Measurements from ENCODE around the gene CDC14C. TPM values are rescaled to one million over a fixed set of nuclear protein-coding genes. Genes with fewer than 3 reads are reported as not detected.
"Not testable (repeated sequence)": the region's sequence is repeated elsewhere in the genome, so short reads cannot be mapped to it uniquely, and the experiment has no call there.

CDC14C gene
- total RNA-seq = not detected
- long read RNA-seq = 0 reads

- intact Hi-C loops (cut with DNase I) = no loop called here
- no peak for DNase-seq (ENCODE audit: low spot score)
Measured at GRCh38 chr7:48924433-48924832, at the start of gene CDC14C. TSS of gene CDC14C (plus strand) at chr7:48924547. CDS start at chr7:48924673, 126 bp downstream.

GRCh38 chr7:48875045-48875916 is 49.1 kb upstream of the CDC14C start:
- no peak for DNase-seq (ENCODE audit: low spot score)
- intact Hi-C loops (cut with DNase I) = loop anchor here (5.0 kb wide), 1 partner anchor 448 kb away; no protein-coding TSS in a partner anchor

GRCh38 chr7:48876087-48876486 is 48.3 kb upstream of the CDC14C start:
- DNase-seq (ENCODE audit: low spot score) = no peak
- intact Hi-C loops (cut with DNase I) = loop anchor here (5.0 kb wide), 1 partner anchor 449 kb away; no protein-coding TSS in a partner anchor

GRCh38 chr7:48880851-48881250 is 43.5 kb upstream of the CDC14C start:
- intact Hi-C loops (cut with DNase I) = no loop called here
- DNase-seq (ENCODE audit: low spot score) = no peak

- DNase-seq (ENCODE audit: low spot score) = no peak
- intact Hi-C loops (cut with DNase I) = no loop called here
Measured at GRCh38 chr7:48887500-48887899, 36.8 kb upstream of the CDC14C start.

- intact Hi-C loops (cut with DNase I) = no loop called here
- DNase-seq (ENCODE audit: low spot score) = no peak
Measured at GRCh38 chr7:48894574-48894973, 29.8 kb upstream of the CDC14C start.

GRCh38 chr7:48899932-48900331 is 24.4 kb upstream of the CDC14C start:
- DNase-seq (ENCODE audit: low spot score) = no peak

GRCh38 chr7:48901966-48902365 is 22.4 kb upstream of the CDC14C start:
- no peak for DNase-seq (ENCODE audit: low spot score)
- intact Hi-C loops (cut with DNase I) = no loop called here

More at GRCh38 chr7:48899932-48900331, 24.4 kb upstream of the CDC14C start:
- intact Hi-C loops (cut with DNase I) = no loop called here

- intact Hi-C loops (cut with DNase I) = no loop called here
- no peak for DNase-seq (ENCODE audit: low spot score)
Measured at GRCh38 chr7:48904975-48905374, 19.4 kb upstream of the CDC14C start.

- DNase-seq (ENCODE audit: low spot score); intact Hi-C loops (cut with DNase I): not testable (repeated sequence)
Measured at GRCh38 chr7:48905686-48906085, 18.7 kb upstream of the CDC14C start.

- intact Hi-C loops (cut with DNase I); DNase-seq (ENCODE audit: low spot score): not testable (repeated sequence)
Measured at GRCh38 chr7:48909887-48910286, 14.5 kb upstream of the CDC14C start.

GRCh38 chr7:48931481-48931880 is 7.1 kb downstream of the CDC14C start:
- intact Hi-C loops (cut with DNase I) = no loop called here
- DNase-seq (ENCODE audit: low spot score) = no peak

- intact Hi-C loops (cut with DNase I) = no loop called here
- no peak for DNase-seq (ENCODE audit: low spot score)
Measured at GRCh38 chr7:48932126-48932910, 8.0 kb downstream of the CDC14C start.

- intact Hi-C loops (cut with DNase I) = no loop called here
- no peak for DNase-seq (ENCODE audit: low spot score)
Measured at GRCh38 chr7:48933549-48934085, 9.3 kb downstream of the CDC14C start.

- intact Hi-C loops (cut with DNase I) = no loop called here
Measured at GRCh38 chr7:48938539-48939295, 14.4 kb downstream of the CDC14C start.

GRCh38 chr7:48943279-48943990 is 19.1 kb downstream of the CDC14C start:
- intact Hi-C loops (cut with DNase I) = no loop called here
- DNase-seq (ENCODE audit: low spot score) = no peak

More at GRCh38 chr7:48938539-48939295, 14.4 kb downstream of the CDC14C start:
- DNase-seq (ENCODE audit: low spot score) = no peak

- intact Hi-C loops (cut with DNase I) = no loop called here
- no peak for DNase-seq (ENCODE audit: low spot score)
Measured at GRCh38 chr7:48955916-48956315, 31.6 kb downstream of the CDC14C start.

- intact Hi-C loops (cut with DNase I) = no loop called here
- DNase-seq (ENCODE audit: low spot score) = no peak
Measured at GRCh38 chr7:48959676-48960075, 35.3 kb downstream of the CDC14C start.

Data from cardiac septum (tissue), 1 donor.